Measurements from ENCODE around the gene PGBD5.

- TF ChIP-seq CTCF (optimal IDR thresholded peaks at IDR 0.05 in 1 of 3, IDR thresholded peaks at IDR 0.05 in 1 of 3, conservative IDR thresholded peaks at IDR 0.05 in 1 of 3; ENCODE audit: extremely low read depth in 1 of 3, insufficient read depth in 2 of 3, low read length in 3 of 3) (no peak), EZH2 (IDR thresholded peaks at IDR 0.05; ENCODE audit: low read length) (no peak)
These were observed 27.2 kb upstream of the PGBD5 start for GRCh38 chr1:230453377-230453776.

Data from keratinocyte (primary cell).